LNCaP clone FGC (cell line): Measurements from ENCODE around the gene SEMA6B.

ENCODE experiments used
- DNase-seq: peaks from one replicate; pipeline ENCODE4 v3.0.0-alpha.2; 2011; ENCODE audit warnings: low read depth
- H3K4me3 ChIP-seq: 2 replicates; pipeline ENCODE4 v1.5.1; 2011; ENCODE audit warnings: mild to moderate bottlenecking, low read depth, low read length, control low read depth
- TF ChIP-seq, protein P1 (sequence below): IDR thresholded peaks from 2 replicates; pipeline ENCODE4 v1.5.1; 2012; ENCODE audit warnings: mild to moderate bottlenecking; ENCODE audit not compliant: control insufficient read depth, insufficient read depth; ENCODE audit errors: extremely low read depth

Gene SEMA6B

DNA sequence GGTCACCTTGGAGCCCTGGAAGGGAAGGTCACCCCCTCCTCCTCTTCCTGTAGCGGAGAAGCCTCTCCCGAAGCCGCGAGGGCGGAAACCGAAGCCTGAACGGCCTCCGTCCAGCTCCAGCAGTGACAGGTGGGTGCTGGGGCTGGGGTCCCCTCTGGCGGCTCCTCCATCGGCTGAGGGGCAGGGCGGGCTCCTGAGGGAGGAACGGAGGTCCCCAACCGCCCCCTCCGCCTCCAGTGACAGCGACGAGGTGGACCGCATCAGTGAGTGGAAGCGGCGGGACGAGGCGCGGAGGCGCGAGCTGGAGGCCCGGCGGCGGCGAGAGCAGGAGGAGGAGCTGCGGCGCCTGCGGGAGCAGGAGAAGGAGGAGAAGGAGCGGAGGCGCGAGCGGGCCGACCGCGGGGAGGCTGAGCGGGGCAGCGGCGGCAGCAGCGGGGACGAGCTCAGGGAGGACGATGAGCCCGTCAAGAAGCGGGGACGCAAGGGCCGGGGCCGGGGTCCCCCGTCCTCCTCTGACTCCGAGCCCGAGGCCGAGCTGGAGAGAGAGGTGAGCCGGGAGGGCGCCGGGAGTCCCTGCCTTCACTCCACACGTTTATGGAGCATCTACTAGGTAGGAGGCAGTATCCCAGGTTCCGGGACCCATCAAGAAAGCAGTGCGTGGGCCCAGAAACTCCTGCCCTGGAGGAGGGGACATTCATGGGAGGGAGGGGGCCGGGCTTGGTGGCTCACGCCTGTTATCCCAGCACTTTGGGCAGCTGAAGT, 65.4 kb downstream of the SEMA6B start:
- DNase-seq, result no peak
- no peak overlapping the region for H3K4me3 ChIP-seq
- TF ChIP-seq, protein P1, sequence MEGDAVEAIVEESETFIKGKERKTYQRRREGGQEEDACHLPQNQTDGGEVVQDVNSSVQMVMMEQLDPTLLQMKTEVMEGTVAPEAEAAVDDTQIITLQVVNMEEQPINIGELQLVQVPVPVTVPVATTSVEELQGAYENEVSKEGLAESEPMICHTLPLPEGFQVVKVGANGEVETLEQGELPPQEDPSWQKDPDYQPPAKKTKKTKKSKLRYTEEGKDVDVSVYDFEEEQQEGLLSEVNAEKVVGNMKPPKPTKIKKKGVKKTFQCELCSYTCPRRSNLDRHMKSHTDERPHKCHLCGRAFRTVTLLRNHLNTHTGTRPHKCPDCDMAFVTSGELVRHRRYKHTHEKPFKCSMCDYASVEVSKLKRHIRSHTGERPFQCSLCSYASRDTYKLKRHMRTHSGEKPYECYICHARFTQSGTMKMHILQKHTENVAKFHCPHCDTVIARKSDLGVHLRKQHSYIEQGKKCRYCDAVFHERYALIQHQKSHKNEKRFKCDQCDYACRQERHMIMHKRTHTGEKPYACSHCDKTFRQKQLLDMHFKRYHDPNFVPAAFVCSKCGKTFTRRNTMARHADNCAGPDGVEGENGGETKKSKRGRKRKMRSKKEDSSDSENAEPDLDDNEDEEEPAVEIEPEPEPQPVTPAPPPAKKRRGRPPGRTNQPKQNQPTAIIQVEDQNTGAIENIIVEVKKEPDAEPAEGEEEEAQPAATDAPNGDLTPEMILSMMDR, result no peak

DNA sequence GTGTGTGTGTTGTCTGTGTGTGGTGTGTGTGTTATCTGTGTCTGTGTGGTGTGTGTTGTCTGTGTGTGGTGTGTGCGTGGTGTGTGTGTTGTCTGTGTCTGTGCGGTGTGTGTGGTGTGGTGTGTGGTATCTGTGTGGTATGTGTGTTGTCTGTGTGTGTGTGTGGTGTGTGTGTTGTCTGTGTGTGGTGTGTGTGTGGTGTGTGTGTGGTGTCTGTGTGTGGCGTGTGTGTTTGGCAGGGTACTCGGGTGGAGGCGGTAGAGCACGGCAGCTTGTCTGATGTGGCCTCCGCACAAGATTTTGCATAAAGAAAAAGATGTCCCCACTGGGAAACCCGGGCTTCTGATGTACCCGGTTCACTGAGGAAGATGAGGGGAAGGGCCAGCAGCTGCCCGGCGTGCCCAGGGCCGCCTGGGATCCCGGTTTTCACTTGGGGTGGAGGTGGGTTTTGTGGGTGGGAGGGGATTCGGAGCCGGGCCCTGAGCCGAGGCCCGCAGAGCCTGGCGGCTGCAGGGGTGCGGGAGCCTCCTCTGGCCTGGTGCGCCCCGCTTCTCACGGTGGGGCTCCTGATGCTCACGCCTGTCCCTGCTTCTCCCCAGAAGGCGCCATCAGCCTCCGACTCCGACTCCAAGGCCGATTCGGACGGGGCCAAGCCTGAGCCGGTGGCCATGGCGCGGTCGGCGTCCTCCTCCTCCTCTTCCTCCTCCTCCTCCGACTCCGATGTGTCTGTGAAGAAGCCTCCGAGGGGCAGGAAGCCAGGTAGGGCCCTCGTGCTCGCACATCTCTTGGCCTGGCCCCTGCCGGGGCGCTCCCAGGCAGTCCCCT, 66.2 kb downstream of the SEMA6B start:
- no peak for DNase-seq
- TF ChIP-seq, protein P1, result no peak
- H3K4me3 ChIP-seq, result no peak overlapping the region
